Measurements from ENCODE around the gene ANKRD63. TPM values are rescaled to one million over a fixed set of nuclear protein-coding genes. Genes with fewer than 3 reads are reported as not detected.
A peak's percentile ranks its signal among the peaks of the same experiment; 100 is the strongest.

Gene ANKRD63
- total RNA-seq, 1 donor: not detected

GRCh38 chr15:40292246-40292645, 9.4 kb upstream of the ANKRD63 start:
- no peak overlapping the region for H3K4me3 ChIP-seq (ENCODE audit: low read depth, low read length)
- no peak for TF ChIP-seq CTCF (IDR thresholded peaks at IDR 0.05; ENCODE audit: insufficient read depth, low read length)
- no peak for DNase-seq (ENCODE audit: low read depth)

- peak; percentile 56 for DNase-seq (ENCODE audit: low read depth)
- no peak for TF ChIP-seq CTCF (IDR thresholded peaks at IDR 0.05; ENCODE audit: insufficient read depth, low read length)
- H3K4me3 ChIP-seq (ENCODE audit: low read depth, low read length): peak overlapping the region; percentile 49
Observed at GRCh38 chr15:40290918-40291574, 8.2 kb upstream of the ANKRD63 start.

GRCh38 chr15:40290545-40290917, 7.7 kb upstream of the ANKRD63 start:
- DNase-seq (ENCODE audit: low read depth): no peak
- TF ChIP-seq CTCF (IDR thresholded peaks at IDR 0.05; ENCODE audit: insufficient read depth, low read length): no peak
- H3K4me3 ChIP-seq (ENCODE audit: low read depth, low read length): no peak overlapping the region

- H3K4me3 ChIP-seq (ENCODE audit: low read depth, low read length): no peak overlapping the region
- TF ChIP-seq CTCF (IDR thresholded peaks at IDR 0.05; ENCODE audit: insufficient read depth, low read length): no peak
- peak; percentile 27 for DNase-seq (ENCODE audit: low read depth)
Observed at GRCh38 chr15:40289140-40289775, 6.4 kb upstream of the ANKRD63 start.

GRCh38 chr15:40287968-40288367, 5.1 kb upstream of the ANKRD63 start:
- H3K4me3 ChIP-seq (ENCODE audit: low read depth, low read length): no peak overlapping the region
- no peak for TF ChIP-seq CTCF (IDR thresholded peaks at IDR 0.05; ENCODE audit: insufficient read depth, low read length)
- peak; percentile 25 for DNase-seq (ENCODE audit: low read depth)

GRCh38 chr15:40287505-40287904, 4.6 kb upstream of the ANKRD63 start:
- H3K4me3 ChIP-seq (ENCODE audit: low read depth, low read length): no peak overlapping the region
- TF ChIP-seq CTCF (IDR thresholded peaks at IDR 0.05; ENCODE audit: insufficient read depth, low read length): no peak
- no peak for DNase-seq (ENCODE audit: low read depth)

Measured in fibroblast of the aortic adventitia (primary cell).